Measurements from ENCODE around the gene RIMS1. TPM values are rescaled to one million over a fixed set of nuclear protein-coding genes. Genes with fewer than 3 reads are reported as not detected.

RIMS1 gene
- total and polyA plus RNA-seq, 4 donors, result 0.09 to 0.17 TPM; not detected in 2

DNA sequence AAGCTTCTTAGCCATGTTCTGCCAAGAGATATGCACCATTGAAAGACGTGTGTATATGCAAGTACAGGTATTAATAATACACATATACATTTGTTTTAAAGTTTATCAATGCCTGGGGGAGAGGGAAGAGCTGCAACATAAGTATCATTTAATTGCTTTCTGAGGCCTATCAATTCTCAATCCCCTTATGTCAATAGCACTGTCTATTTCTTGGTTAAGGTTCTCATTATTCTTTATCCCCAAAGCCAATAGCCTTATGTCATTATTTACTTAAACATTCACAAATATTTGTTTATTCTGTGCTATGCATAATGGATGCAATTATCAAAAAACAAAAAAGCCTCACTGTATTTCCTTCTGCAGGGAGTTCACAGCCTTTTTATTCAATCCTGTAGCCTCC lies 385.2 kb downstream of the RIMS1 start:
- DNase-seq (ENCODE audit: low spot score), result no peak
- H3K36me3 ChIP-seq (ENCODE audit: control insufficient read depth in 4 of 4, insufficient read depth in 3 of 4, low read depth in 1 of 4, low read length in 3 of 4), result no peaks in the 10 kb centered on the region
- no peaks in the 10 kb centered on the region for H3K27me3 ChIP-seq (ENCODE audit: control insufficient read depth in 4 of 4, insufficient read depth in 4 of 4, low read length in 3 of 4)
- WGBS, result 56% methylated on average over 1 of the region's 1 CpG
- H3K4me3 ChIP-seq (ENCODE audit: low read depth in 1 of 3, low read length in 3 of 3), result no peak overlapping the region
- no peak overlapping the region for H3K27ac ChIP-seq (ENCODE audit: low read depth in 1 of 2, low read length in 2 of 2)
- TF ChIP-seq, protein P1, sequence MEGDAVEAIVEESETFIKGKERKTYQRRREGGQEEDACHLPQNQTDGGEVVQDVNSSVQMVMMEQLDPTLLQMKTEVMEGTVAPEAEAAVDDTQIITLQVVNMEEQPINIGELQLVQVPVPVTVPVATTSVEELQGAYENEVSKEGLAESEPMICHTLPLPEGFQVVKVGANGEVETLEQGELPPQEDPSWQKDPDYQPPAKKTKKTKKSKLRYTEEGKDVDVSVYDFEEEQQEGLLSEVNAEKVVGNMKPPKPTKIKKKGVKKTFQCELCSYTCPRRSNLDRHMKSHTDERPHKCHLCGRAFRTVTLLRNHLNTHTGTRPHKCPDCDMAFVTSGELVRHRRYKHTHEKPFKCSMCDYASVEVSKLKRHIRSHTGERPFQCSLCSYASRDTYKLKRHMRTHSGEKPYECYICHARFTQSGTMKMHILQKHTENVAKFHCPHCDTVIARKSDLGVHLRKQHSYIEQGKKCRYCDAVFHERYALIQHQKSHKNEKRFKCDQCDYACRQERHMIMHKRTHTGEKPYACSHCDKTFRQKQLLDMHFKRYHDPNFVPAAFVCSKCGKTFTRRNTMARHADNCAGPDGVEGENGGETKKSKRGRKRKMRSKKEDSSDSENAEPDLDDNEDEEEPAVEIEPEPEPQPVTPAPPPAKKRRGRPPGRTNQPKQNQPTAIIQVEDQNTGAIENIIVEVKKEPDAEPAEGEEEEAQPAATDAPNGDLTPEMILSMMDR (IDR thresholded peaks at IDR 0.05; ENCODE audit: low read depth, low read length, missing input control), result no peak
- TF ChIP-seq, protein P2, sequence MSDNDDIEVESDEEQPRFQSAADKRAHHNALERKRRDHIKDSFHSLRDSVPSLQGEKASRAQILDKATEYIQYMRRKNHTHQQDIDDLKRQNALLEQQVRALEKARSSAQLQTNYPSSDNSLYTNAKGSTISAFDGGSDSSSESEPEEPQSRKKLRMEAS (IDR thresholded peaks at IDR 0.05), result no peak
- TF ChIP-seq SP1 (IDR thresholded peaks at IDR 0.05) (no peak), GABPA (IDR thresholded peaks at IDR 0.05 in 1 of 2, conservative IDR thresholded peaks at IDR 0.05 in 1 of 2) (no peak), HNF4G (IDR thresholded peaks at IDR 0.05) (no peak), RAD21 (IDR thresholded peaks at IDR 0.05) (no peak), FOXA1 (IDR thresholded peaks at IDR 0.05) (no peak), HNF4A (conservative IDR thresholded peaks at IDR 0.05) (no peak), FOXA2 (IDR thresholded peaks at IDR 0.05) (no peak), JUND (IDR thresholded peaks at IDR 0.05) (no peak), NR2F2 (IDR thresholded peaks at IDR 0.05) (no peak), EGR1 (IDR thresholded peaks at IDR 0.05; ENCODE audit: low read depth in 2 of 2) (no peak), TAF1 (conservative IDR thresholded peaks at IDR 0.05) (no peak)
- TF ChIP-seq, protein P3, sequence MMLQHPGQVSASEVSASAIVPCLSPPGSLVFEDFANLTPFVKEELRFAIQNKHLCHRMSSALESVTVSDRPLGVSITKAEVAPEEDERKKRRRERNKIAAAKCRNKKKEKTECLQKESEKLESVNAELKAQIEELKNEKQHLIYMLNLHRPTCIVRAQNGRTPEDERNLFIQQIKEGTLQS (IDR thresholded peaks at IDR 0.05), result no peak
- H3K4me1 ChIP-seq (ENCODE audit: control insufficient read depth in 4 of 4, insufficient read depth in 4 of 4, low read length in 3 of 4), result no peaks in the 10 kb centered on the region
- no peak overlapping the region for H3K9ac ChIP-seq (ENCODE audit: low read depth in 1 of 2, low read length in 2 of 2)
- H3K9me3 ChIP-seq (ENCODE audit: control insufficient read depth in 4 of 4, low read length in 3 of 4), result no peaks in the 10 kb centered on the region

DNA sequence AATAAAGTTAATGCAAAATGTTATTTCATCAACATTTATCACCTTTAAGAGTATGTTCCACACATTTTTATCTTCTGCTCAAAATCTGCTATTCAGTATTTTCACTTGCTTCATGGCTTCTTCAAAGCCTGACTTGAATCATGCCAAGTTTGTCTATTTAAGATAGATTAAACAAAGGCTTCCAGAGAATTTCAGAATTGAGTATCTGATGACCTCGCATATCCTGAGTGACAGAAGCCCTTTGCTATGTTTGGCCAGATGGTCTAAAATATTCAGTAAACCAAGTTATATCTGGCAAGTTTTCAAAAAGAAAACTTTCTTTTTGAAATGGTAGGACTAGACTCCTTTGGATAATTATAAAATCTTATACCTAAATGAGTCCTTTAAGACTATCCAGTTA lies 386.6 kb downstream of the RIMS1 start:
- 53% methylated on average over 1 of the region's 1 CpG for WGBS
- Histone ChIP-seq H3K27ac (ENCODE audit: low read depth in 1 of 2, low read length in 2 of 2) (no peak overlapping the region), H3K9ac (ENCODE audit: low read depth in 1 of 2, low read length in 2 of 2) (no peak overlapping the region), H3K27me3 (ENCODE audit: control insufficient read depth in 4 of 4, insufficient read depth in 4 of 4, low read length in 3 of 4) (no peaks in the 10 kb centered on the region), H3K4me1 (ENCODE audit: control insufficient read depth in 4 of 4, insufficient read depth in 4 of 4, low read length in 3 of 4) (no peaks in the 10 kb centered on the region), H3K36me3 (ENCODE audit: control insufficient read depth in 4 of 4, insufficient read depth in 3 of 4, low read depth in 1 of 4, low read length in 3 of 4) (no peaks in the 10 kb centered on the region), H3K9me3 (ENCODE audit: control insufficient read depth in 4 of 4, low read length in 3 of 4) (no peaks in the 10 kb centered on the region), H3K4me3 (ENCODE audit: low read depth in 1 of 3, low read length in 3 of 3) (no peak overlapping the region)
- TF ChIP-seq, protein P4, sequence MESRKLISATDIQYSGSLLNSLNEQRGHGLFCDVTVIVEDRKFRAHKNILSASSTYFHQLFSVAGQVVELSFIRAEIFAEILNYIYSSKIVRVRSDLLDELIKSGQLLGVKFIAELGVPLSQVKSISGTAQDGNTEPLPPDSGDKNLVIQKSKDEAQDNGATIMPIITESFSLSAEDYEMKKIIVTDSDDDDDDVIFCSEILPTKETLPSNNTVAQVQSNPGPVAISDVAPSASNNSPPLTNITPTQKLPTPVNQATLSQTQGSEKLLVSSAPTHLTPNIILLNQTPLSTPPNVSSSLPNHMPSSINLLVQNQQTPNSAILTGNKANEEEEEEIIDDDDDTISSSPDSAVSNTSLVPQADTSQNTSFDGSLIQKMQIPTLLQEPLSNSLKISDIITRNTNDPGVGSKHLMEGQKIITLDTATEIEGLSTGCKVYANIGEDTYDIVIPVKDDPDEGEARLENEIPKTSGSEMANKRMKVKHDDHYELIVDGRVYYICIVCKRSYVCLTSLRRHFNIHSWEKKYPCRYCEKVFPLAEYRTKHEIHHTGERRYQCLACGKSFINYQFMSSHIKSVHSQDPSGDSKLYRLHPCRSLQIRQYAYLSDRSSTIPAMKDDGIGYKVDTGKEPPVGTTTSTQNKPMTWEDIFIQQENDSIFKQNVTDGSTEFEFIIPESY (IDR thresholded peaks at IDR 0.05), result no peak
- TF ChIP-seq, protein P2 (IDR thresholded peaks at IDR 0.05), result no peak
- no peak for DNase-seq (ENCODE audit: low spot score)

DNA sequence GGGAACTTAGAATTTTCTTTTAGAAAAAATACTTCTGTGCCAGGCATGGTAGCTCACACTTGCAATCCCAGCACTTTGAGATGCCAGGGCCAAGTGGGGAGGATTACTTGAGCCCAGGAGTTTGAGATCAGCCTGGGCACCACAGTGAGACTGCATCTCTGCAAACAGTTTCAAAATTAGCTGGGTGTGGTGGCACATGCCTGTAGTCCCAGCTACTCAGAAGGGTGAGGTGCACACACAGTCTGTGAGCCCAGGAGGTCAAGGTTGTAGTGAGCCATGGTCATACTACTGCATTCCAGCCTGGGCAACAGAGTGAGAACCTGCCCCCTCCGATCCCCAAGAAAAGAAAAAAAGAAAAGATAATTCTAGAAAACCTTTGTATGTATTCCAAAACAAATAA lies 389.5 kb downstream of the RIMS1 start:
- 65% methylated on average over 1 of the region's 1 CpG for WGBS
- no peak overlapping the region for H3K9ac ChIP-seq (ENCODE audit: low read depth in 1 of 2, low read length in 2 of 2)
- H3K4me1 ChIP-seq (ENCODE audit: control insufficient read depth in 4 of 4, insufficient read depth in 4 of 4, low read length in 3 of 4), result no peaks in the 10 kb centered on the region
- H3K27me3 ChIP-seq (ENCODE audit: control insufficient read depth in 4 of 4, insufficient read depth in 4 of 4, low read length in 3 of 4), result no peaks in the 10 kb centered on the region
- no peak overlapping the region for H3K4me3 ChIP-seq (ENCODE audit: low read depth in 1 of 3, low read length in 3 of 3)
- H3K36me3 ChIP-seq (ENCODE audit: control insufficient read depth in 4 of 4, insufficient read depth in 3 of 4, low read depth in 1 of 4, low read length in 3 of 4), result no peaks in the 10 kb centered on the region
- H3K27ac ChIP-seq (ENCODE audit: low read depth in 1 of 2, low read length in 2 of 2), result no peak overlapping the region
- no peaks in the 10 kb centered on the region for H3K9me3 ChIP-seq (ENCODE audit: control insufficient read depth in 4 of 4, low read length in 3 of 4)
- DNase-seq (ENCODE audit: low spot score), result no peak
- TF ChIP-seq YY1 (IDR thresholded peaks at IDR 0.05), result no peak
- no peak for TF ChIP-seq EGR1 (IDR thresholded peaks at IDR 0.05; ENCODE audit: low read depth in 2 of 2)
- TF ChIP-seq, protein P4 (IDR thresholded peaks at IDR 0.05), result no peak
- no peak for TF ChIP-seq RAD21 (IDR thresholded peaks at IDR 0.05)
- TF ChIP-seq, protein P5, sequence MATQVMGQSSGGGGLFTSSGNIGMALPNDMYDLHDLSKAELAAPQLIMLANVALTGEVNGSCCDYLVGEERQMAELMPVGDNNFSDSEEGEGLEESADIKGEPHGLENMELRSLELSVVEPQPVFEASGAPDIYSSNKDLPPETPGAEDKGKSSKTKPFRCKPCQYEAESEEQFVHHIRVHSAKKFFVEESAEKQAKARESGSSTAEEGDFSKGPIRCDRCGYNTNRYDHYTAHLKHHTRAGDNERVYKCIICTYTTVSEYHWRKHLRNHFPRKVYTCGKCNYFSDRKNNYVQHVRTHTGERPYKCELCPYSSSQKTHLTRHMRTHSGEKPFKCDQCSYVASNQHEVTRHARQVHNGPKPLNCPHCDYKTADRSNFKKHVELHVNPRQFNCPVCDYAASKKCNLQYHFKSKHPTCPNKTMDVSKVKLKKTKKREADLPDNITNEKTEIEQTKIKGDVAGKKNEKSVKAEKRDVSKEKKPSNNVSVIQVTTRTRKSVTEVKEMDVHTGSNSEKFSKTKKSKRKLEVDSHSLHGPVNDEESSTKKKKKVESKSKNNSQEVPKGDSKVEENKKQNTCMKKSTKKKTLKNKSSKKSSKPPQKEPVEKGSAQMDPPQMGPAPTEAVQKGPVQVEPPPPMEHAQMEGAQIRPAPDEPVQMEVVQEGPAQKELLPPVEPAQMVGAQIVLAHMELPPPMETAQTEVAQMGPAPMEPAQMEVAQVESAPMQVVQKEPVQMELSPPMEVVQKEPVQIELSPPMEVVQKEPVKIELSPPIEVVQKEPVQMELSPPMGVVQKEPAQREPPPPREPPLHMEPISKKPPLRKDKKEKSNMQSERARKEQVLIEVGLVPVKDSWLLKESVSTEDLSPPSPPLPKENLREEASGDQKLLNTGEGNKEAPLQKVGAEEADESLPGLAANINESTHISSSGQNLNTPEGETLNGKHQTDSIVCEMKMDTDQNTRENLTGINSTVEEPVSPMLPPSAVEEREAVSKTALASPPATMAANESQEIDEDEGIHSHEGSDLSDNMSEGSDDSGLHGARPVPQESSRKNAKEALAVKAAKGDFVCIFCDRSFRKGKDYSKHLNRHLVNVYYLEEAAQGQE (IDR thresholded peaks at IDR 0.05), result no peak
- TF ChIP-seq HNF4G (IDR thresholded peaks at IDR 0.05), result no peak
- TF ChIP-seq, protein P3 (IDR thresholded peaks at IDR 0.05), result no peak
- TF ChIP-seq NR2F2 (IDR thresholded peaks at IDR 0.05), result no peak
- TF ChIP-seq TAF1 (conservative IDR thresholded peaks at IDR 0.05), result no peak
- TF ChIP-seq, protein P2 (IDR thresholded peaks at IDR 0.05), result no peak

Measured in liver (tissue), 9 donors.